ENCODE results near the gene CC2D2B. TPM values are rescaled to one million over a fixed set of nuclear protein-coding genes. Genes with fewer than 3 reads are reported as not detected.

The CC2D2B gene
- total and polyA plus RNA-seq, 2 of the 8 experiments (the other 6 are each of a cell fraction or from before 2014, with no cell fraction given) = 0.09 to 0.71 TPM

GRCh38 chr10:96074776-96075175 is 167.0 kb downstream of the CC2D2B start (continued):
- no peak for TF ChIP-seq TBP (IDR thresholded peaks at IDR 0.05; ENCODE audit: low read depth, low read length)
- TF ChIP-seq SP1 (IDR thresholded peaks at IDR 0.05; ENCODE audit: low read depth, low read length) = no peak

Measured in H1 (cell line).